ENCODE data around the gene SEPTIN3.
A peak's percentile ranks its signal among the peaks of the same experiment; 100 is the strongest.

SEPTIN3 gene

GRCh38 chr22:41998361-41999261 is 29.4 kb downstream of the SEPTIN3 start, which contains the start of gene WBP2NL:
WBP2NL (plus strand) TSS chr22:41998788; CDS start chr22:41998819, 31 bp downstream.
- intact Hi-C loops (cut with DNase I): no loop called here
- peak; percentile 77 to 97 (median 91) for DNase-seq

GRCh38 chr22:42000466-42000865 is 31.2 kb downstream of the SEPTIN3 start:
- DNase-seq: no peak

GRCh38 chr22:42001121-42001520 is 31.9 kb downstream of the SEPTIN3 start:
- peak in 3 of 42 donors; percentile 18 to 42 (median 23) for DNase-seq

More at GRCh38 chr22:42000466-42000865, 31.2 kb downstream of the SEPTIN3 start:
- intact Hi-C loops (cut with DNase I): no loop called here

GRCh38 chr22:42001706-42002105 is 32.5 kb downstream of the SEPTIN3 start:
- no peak for DNase-seq
- intact Hi-C loops (cut with DNase I): no loop called here

More at GRCh38 chr22:42001121-42001520, 31.9 kb downstream of the SEPTIN3 start:
- intact Hi-C loops (cut with DNase I): no loop called here

GRCh38 chr22:42007922-42008321 is 38.7 kb downstream of the SEPTIN3 start:
- DNase-seq: no peak
- intact Hi-C loops (cut with DNase I): no loop called here

GRCh38 chr22:42010778-42011177 is 41.5 kb downstream of the SEPTIN3 start:
- no peak for DNase-seq

GRCh38 chr22:42013385-42013784 is 44.1 kb downstream of the SEPTIN3 start:
- no peak for DNase-seq
- intact Hi-C loops (cut with DNase I): no loop called here

More at GRCh38 chr22:42010778-42011177, 41.5 kb downstream of the SEPTIN3 start:
- intact Hi-C loops (cut with DNase I): no loop called here

GRCh38 chr22:42016111-42016510 is 46.9 kb downstream of the SEPTIN3 start:
- intact Hi-C loops (cut with DNase I): no loop called here
- no peak for DNase-seq

GRCh38 chr22:42018224-42018623 is 49.0 kb downstream of the SEPTIN3 start:
- intact Hi-C loops (cut with DNase I): no loop called here
- DNase-seq: no peak

Measured in head of caudate nucleus (tissue), 42 donors.